ENCODE results near the gene SEMA3G.

Gene SEMA3G

DNA sequence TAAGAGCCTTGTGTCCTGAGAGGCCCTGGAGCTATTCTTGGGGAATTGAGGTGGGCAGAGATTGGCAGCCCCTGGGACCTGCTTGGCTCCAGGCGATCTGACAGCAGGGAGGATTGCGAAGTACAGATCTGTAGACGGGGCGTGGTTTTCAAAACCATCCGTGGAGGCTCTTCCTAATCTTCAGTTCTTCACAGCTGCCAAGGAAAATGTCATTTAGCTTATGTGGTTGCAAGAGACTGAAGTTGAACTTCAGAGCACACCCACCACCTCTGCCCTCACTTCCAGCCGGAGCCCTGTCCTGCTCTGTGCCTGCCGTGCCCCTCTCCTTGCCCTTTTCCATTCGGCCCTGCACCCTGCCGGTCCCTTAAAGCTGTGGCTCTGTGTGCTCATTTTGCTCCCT, 23.4 kb upstream of the SEMA3G start:
- DNase-seq (ENCODE audit: low read depth) = peak; percentile 67
- TF ChIP-seq, protein P1, sequence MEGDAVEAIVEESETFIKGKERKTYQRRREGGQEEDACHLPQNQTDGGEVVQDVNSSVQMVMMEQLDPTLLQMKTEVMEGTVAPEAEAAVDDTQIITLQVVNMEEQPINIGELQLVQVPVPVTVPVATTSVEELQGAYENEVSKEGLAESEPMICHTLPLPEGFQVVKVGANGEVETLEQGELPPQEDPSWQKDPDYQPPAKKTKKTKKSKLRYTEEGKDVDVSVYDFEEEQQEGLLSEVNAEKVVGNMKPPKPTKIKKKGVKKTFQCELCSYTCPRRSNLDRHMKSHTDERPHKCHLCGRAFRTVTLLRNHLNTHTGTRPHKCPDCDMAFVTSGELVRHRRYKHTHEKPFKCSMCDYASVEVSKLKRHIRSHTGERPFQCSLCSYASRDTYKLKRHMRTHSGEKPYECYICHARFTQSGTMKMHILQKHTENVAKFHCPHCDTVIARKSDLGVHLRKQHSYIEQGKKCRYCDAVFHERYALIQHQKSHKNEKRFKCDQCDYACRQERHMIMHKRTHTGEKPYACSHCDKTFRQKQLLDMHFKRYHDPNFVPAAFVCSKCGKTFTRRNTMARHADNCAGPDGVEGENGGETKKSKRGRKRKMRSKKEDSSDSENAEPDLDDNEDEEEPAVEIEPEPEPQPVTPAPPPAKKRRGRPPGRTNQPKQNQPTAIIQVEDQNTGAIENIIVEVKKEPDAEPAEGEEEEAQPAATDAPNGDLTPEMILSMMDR (conservative IDR thresholded peaks at IDR 0.05; ENCODE audit: low read length) = no peak
- H3K4me3 ChIP-seq (ENCODE audit: low read length) = no peak overlapping the region

GRCh38 chr3:52463416-52463815, 18.5 kb upstream of the SEMA3G start:
- TF ChIP-seq, protein P1 (conservative IDR thresholded peaks at IDR 0.05; ENCODE audit: low read length) = no peak

GRCh38 chr3:52461874-52462273, 17.0 kb upstream of the SEMA3G start:
- no peak overlapping the region for H3K4me3 ChIP-seq (ENCODE audit: low read length)
- DNase-seq (ENCODE audit: low read depth) = peak; percentile 53
- TF ChIP-seq, protein P1 (conservative IDR thresholded peaks at IDR 0.05; ENCODE audit: low read length) = no peak

More at GRCh38 chr3:52463416-52463815, 18.5 kb upstream of the SEMA3G start:
- no peak for DNase-seq (ENCODE audit: low read depth)
- no peak overlapping the region for H3K4me3 ChIP-seq (ENCODE audit: low read length)

GRCh38 chr3:52458770-52459545, 14.1 kb upstream of the SEMA3G start:
- TF ChIP-seq, protein P1 (conservative IDR thresholded peaks at IDR 0.05; ENCODE audit: low read length) = no peak
- no peak overlapping the region for H3K4me3 ChIP-seq (ENCODE audit: low read length)
- DNase-seq (ENCODE audit: low read depth) = no peak

GRCh38 chr3:52458031-52458760, 13.3 kb upstream of the SEMA3G start:
- DNase-seq (ENCODE audit: low read depth) = no peak
- H3K4me3 ChIP-seq (ENCODE audit: low read length) = no peak overlapping the region
- TF ChIP-seq, protein P1 (conservative IDR thresholded peaks at IDR 0.05; ENCODE audit: low read length) = no peak

GRCh38 chr3:52456800-52457183, 11.9 kb upstream of the SEMA3G start:
- TF ChIP-seq, protein P1 (conservative IDR thresholded peaks at IDR 0.05; ENCODE audit: low read length) = no peak
- DNase-seq (ENCODE audit: low read depth) = no peak

More at GRCh38 chr3:52456800-52457183, 11.9 kb upstream of the SEMA3G start:
- H3K4me3 ChIP-seq (ENCODE audit: low read length) = peak overlapping the region; percentile 86

All from AG10803 (cell line).